H1 (cell line): ENCODE data around the gene RRAD. TPM values are rescaled to one million over a fixed set of nuclear protein-coding genes. Genes with fewer than 3 reads are reported as not detected.

Experiments used
- HDAC2 ChIP-seq, 2 experiments: fragments of 300-600 bp in 1 of 2; sonication (generic) in 1 of 2; IDR thresholded peaks; 2 replicates each; pipeline ENCODE4 v1.6.1; 2011 to 2012; ENCODE audit warnings: low read depth in 2 of 2, low read length in 2 of 2, mild to moderate bottlenecking in 2 of 2, moderate library complexity in 2 of 2, borderline replicate concordance in 1 of 2, inconsistent platforms in 1 of 2
- SP4 ChIP-seq: IDR thresholded peaks from 2 replicates; pipeline ENCODE4 v1.6.1; 2012; ENCODE audit warnings: low read length, inconsistent platforms
- polyA plus RNA-seq, 7 experiments: library from polyadenylated mRNA; depleted of rRNA in 3 of 7; stranded (reverse) in 5 of 7; unstranded in 2 of 7; fragments of >200 nt in 5 of 7; fragments of 200-250 nt in 2 of 7; gene quantifications; 1 replicate in 5 of 7; 2 replicates in 1 of 7; 4 replicates in 1 of 7; pipeline versions ENCODE4 v1.2.1 to v1.2.3, GENCODE V29; 2011 to 2013; ENCODE audit warnings: missing spikeins in 2 of 7, mixed read lengths in 2 of 7
- total RNA-seq: library from RNA; stranded (reverse); fragmentation: NEBNext Ultra II Directional; extraction: Animal tissue kit (Norgen Biotek cat#: 25700); gene quantifications from 2 replicates; pipeline ENCODE4 v1.2.1, GENCODE V29; 2021
- TF ChIP-seq, protein P1 (sequence below): fragments of 300-600 bp; sonication (generic); IDR thresholded peaks from 2 replicates; pipeline ENCODE4 v1.7.1; 2012; ENCODE audit warnings: low read length, moderate library complexity, mild to moderate bottlenecking, inconsistent platforms; ENCODE audit not compliant: insufficient replicate concordance

RRAD gene
- total and polyA plus RNA-seq, 2 of the 8 experiments (the other 6 are each of a cell fraction or from before 2014, with no cell fraction given): 0.17 TPM; not detected in 1

DNA sequence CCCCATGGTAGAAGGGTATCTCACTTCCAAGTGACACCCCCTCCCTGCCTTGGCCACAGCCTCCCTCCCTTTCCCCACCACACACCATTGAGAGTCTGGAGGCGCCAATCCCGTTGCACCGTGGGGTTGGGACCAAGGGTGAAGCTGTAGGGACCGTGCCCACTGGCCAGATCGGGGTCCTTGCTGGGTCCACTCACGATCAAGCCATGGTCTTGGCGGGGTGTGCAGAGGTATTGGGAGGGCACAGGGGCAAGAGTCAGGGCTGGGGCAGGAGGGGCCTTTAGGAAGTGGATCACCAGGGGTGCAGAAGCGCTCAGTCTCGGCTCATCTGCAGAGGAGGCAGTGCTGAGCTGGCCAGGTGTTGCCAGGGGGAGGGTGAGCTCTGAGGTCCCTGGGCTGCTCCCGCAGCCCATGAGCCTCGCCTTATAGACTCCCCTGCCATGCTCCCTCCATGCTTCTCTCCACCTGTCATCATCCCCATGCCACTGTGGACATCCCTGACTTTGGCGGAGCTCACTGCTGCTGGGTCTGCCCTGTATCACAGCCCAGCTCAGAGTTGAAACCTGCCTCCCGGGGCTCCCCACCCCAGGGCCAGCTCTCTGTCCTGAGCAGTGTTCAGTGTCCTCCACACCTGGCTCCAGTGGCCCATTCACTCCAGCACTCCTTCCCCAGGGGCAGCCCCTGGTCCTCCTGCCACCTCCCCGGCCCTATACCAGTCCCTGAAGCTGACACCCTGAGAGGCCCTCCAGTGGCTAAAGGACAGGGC, 15.0 kb downstream of the RRAD start (continued):
- TF ChIP-seq, protein P1, sequence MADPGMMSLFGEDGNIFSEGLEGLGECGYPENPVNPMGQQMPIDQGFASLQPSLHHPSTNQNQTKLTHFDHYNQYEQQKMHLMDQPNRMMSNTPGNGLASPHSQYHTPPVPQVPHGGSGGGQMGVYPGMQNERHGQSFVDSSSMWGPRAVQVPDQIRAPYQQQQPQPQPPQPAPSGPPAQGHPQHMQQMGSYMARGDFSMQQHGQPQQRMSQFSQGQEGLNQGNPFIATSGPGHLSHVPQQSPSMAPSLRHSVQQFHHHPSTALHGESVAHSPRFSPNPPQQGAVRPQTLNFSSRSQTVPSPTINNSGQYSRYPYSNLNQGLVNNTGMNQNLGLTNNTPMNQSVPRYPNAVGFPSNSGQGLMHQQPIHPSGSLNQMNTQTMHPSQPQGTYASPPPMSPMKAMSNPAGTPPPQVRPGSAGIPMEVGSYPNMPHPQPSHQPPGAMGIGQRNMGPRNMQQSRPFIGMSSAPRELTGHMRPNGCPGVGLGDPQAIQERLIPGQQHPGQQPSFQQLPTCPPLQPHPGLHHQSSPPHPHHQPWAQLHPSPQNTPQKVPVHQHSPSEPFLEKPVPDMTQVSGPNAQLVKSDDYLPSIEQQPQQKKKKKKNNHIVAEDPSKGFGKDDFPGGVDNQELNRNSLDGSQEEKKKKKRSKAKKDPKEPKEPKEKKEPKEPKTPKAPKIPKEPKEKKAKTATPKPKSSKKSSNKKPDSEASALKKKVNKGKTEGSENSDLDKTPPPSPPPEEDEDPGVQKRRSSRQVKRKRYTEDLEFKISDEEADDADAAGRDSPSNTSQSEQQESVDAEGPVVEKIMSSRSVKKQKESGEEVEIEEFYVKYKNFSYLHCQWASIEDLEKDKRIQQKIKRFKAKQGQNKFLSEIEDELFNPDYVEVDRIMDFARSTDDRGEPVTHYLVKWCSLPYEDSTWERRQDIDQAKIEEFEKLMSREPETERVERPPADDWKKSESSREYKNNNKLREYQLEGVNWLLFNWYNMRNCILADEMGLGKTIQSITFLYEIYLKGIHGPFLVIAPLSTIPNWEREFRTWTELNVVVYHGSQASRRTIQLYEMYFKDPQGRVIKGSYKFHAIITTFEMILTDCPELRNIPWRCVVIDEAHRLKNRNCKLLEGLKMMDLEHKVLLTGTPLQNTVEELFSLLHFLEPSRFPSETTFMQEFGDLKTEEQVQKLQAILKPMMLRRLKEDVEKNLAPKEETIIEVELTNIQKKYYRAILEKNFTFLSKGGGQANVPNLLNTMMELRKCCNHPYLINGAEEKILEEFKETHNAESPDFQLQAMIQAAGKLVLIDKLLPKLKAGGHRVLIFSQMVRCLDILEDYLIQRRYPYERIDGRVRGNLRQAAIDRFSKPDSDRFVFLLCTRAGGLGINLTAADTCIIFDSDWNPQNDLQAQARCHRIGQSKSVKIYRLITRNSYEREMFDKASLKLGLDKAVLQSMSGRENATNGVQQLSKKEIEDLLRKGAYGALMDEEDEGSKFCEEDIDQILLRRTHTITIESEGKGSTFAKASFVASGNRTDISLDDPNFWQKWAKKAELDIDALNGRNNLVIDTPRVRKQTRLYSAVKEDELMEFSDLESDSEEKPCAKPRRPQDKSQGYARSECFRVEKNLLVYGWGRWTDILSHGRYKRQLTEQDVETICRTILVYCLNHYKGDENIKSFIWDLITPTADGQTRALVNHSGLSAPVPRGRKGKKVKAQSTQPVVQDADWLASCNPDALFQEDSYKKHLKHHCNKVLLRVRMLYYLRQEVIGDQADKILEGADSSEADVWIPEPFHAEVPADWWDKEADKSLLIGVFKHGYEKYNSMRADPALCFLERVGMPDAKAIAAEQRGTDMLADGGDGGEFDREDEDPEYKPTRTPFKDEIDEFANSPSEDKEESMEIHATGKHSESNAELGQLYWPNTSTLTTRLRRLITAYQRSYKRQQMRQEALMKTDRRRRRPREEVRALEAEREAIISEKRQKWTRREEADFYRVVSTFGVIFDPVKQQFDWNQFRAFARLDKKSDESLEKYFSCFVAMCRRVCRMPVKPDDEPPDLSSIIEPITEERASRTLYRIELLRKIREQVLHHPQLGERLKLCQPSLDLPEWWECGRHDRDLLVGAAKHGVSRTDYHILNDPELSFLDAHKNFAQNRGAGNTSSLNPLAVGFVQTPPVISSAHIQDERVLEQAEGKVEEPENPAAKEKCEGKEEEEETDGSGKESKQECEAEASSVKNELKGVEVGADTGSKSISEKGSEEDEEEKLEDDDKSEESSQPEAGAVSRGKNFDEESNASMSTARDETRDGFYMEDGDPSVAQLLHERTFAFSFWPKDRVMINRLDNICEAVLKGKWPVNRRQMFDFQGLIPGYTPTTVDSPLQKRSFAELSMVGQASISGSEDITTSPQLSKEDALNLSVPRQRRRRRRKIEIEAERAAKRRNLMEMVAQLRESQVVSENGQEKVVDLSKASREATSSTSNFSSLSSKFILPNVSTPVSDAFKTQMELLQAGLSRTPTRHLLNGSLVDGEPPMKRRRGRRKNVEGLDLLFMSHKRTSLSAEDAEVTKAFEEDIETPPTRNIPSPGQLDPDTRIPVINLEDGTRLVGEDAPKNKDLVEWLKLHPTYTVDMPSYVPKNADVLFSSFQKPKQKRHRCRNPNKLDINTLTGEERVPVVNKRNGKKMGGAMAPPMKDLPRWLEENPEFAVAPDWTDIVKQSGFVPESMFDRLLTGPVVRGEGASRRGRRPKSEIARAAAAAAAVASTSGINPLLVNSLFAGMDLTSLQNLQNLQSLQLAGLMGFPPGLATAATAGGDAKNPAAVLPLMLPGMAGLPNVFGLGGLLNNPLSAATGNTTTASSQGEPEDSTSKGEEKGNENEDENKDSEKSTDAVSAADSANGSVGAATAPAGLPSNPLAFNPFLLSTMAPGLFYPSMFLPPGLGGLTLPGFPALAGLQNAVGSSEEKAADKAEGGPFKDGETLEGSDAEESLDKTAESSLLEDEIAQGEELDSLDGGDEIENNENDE: no peak
- TF ChIP-seq SP4 (no peak), HDAC2 (IDR thresholded peaks at IDR 0.05; ENCODE audit: borderline replicate concordance in 1 of 2, low read depth in 2 of 2, low read length in 2 of 2) (no peak)
